Neural crest cell (in vitro differentiated cells): ENCODE data around the gene TPRX2. TPM values are rescaled to one million over a fixed set of nuclear protein-coding genes. Genes with fewer than 3 reads are reported as not detected.

ENCODE experiments used
- DNase-seq: peaks from one replicate; pipeline ENCODE4 v3.0.0; 2021; ENCODE audit warnings: low read depth, mixed read lengths, low spot score
- H3K27ac Mint-ChIP-seq: one replicate; pipeline ENCODE4 v1.8.0; 2021; ENCODE audit warnings: mild to moderate bottlenecking, mixed read lengths; ENCODE audit not compliant: unreplicated experiment
- H3K27me3 Mint-ChIP-seq: 2 replicates; pipeline ENCODE4 v1.8.0; 2021; ENCODE audit warnings: low read depth, mild to moderate bottlenecking, mixed read lengths
- H3K36me3 Mint-ChIP-seq: 2 replicates; pipeline ENCODE4 v1.8.0; 2021; ENCODE audit warnings: low read depth, mild to moderate bottlenecking, mixed read lengths
- H3K4me1 Mint-ChIP-seq: 2 replicates; pipeline ENCODE4 v1.8.0; 2021; ENCODE audit warnings: mixed read lengths
- H3K4me3 Mint-ChIP-seq: one replicate; pipeline ENCODE4 v1.8.0; 2021; ENCODE audit warnings: mild to moderate bottlenecking, mixed read lengths
- H3K9me3 Mint-ChIP-seq: 2 replicates; pipeline ENCODE4 v1.8.0; 2021; ENCODE audit warnings: mixed read lengths
- CTCF ChIP-seq: fragments of 200-600 bp; sonication (generic); conservative IDR thresholded peaks from 2 replicates; pipeline ENCODE4 v1.5.0; 2021; ENCODE audit warnings: antibody characterized with exemption, mild to moderate bottlenecking
- total RNA-seq: library from RNA; stranded (reverse); gene quantifications from 2 replicates; pipeline ENCODE4 v1.2.1, GENCODE V29; 2021

Gene TPRX2
- total RNA-seq, 1 donor from 2014 or later, result not detected

- Mint-ChIP-seq H3K27ac (no peak overlapping the region), H3K27me3 (no peaks in the 10 kb centered on the region), H3K9me3 (peaks cover 6% of the 10 kb centered on the region), H3K4me1 (no peaks in the 10 kb centered on the region), H3K36me3 (peaks cover 3% of the 10 kb centered on the region), H3K4me3 (no peak overlapping the region)
- TF ChIP-seq CTCF, result no peak
- no peak for DNase-seq
These were observed 36.2 kb downstream of the TPRX2 start for GRCh38 chr19:47895165-47895782.

GRCh38 chr19:47896019-47896418, 37.0 kb downstream of the TPRX2 start:
- peaks cover 6% of the 10 kb centered on the region for H3K9me3 Mint-ChIP-seq
- H3K4me3 Mint-ChIP-seq, result no peak overlapping the region
- no peak for DNase-seq
- H3K4me1 Mint-ChIP-seq, result no peaks in the 10 kb centered on the region
- H3K27me3 Mint-ChIP-seq, result no peaks in the 10 kb centered on the region
- TF ChIP-seq CTCF, result no peak
- no peak overlapping the region for H3K27ac Mint-ChIP-seq
- peaks cover 3% of the 10 kb centered on the region for H3K36me3 Mint-ChIP-seq

GRCh38 chr19:47896773-47897172, 37.7 kb downstream of the TPRX2 start:
- Mint-ChIP-seq H3K9me3 (peaks cover 6% of the 10 kb centered on the region), H3K4me3 (no peak overlapping the region), H3K27me3 (no peaks in the 10 kb centered on the region), H3K27ac (no peak overlapping the region), H3K36me3 (peaks cover 3% of the 10 kb centered on the region), H3K4me1 (no peaks in the 10 kb centered on the region)
- TF ChIP-seq CTCF, result no peak
- no peak for DNase-seq

- Mint-ChIP-seq H3K9me3 (peaks cover 3% of the 10 kb centered on the region), H3K27ac (no peak overlapping the region), H3K27me3 (no peaks in the 10 kb centered on the region), H3K4me1 (no peaks in the 10 kb centered on the region), H3K36me3 (no peaks in the 10 kb centered on the region), H3K4me3 (no peak overlapping the region)
- DNase-seq, result no peak
- no peak for TF ChIP-seq CTCF
These were observed 38.8 kb downstream of the TPRX2 start for GRCh38 chr19:47897861-47898260.

GRCh38 chr19:47899335-47899734, 40.3 kb downstream of the TPRX2 start:
- Mint-ChIP-seq H3K27me3 (no peaks in the 10 kb centered on the region), H3K27ac (no peak overlapping the region), H3K4me3 (no peak overlapping the region), H3K36me3 (no peaks in the 10 kb centered on the region), H3K9me3 (peaks cover 3% of the 10 kb centered on the region), H3K4me1 (no peaks in the 10 kb centered on the region)
- no peak for TF ChIP-seq CTCF
- no peak for DNase-seq
